Activated CD4-positive, alpha-beta T cell treated with anti-CD3 and anti-CD28 coated beads for 36 hours (primary cell): Measurements from ENCODE around the gene ZNF555. TPM values are rescaled to one million over a fixed set of nuclear protein-coding genes. Genes with fewer than 3 reads are reported as not detected.
A peak's percentile ranks its signal among the peaks of the same experiment; 100 is the strongest.
"Not testable (repeated sequence)": the region's sequence is repeated elsewhere in the genome, so short reads cannot be mapped to it uniquely, and the experiment has no call there.

Source experiments
- ATAC-seq: fragments of 200-7000 bp; cut with Tn5 transposase; one replicate; pipeline ENCODE4 v1.10.0; 2021; ENCODE audit warnings: mild to moderate bottlenecking, moderate library complexity
- CTCF ChIA-PET: fragments of 350-600 bp; sonication (Branson Sonifier 250); formaldehyde crosslinking; loops from one replicate; lab custom pipeline; 2021; ENCODE audit warnings: antibody characterized with exemption; lab: Charles Lee
- POLR2A ChIA-PET: fragments of 350-600 bp; sonication (Branson Sonifier 250); formaldehyde crosslinking; loops from one replicate; lab custom pipeline; 2021; ENCODE audit warnings: antibody characterized with exemption, inconsistent platforms; lab: Charles Lee
- DNase-seq: peaks from one replicate; pipeline ENCODE4 v3.0.0-alpha.2; 2020
- H3K27ac Mint-ChIP-seq: one replicate; pipeline ENCODE4 v1.8.0; 2021; ENCODE audit warnings: mixed read lengths
- H3K27me3 Mint-ChIP-seq: one replicate; pipeline ENCODE4 v1.8.0; 2021; ENCODE audit warnings: mixed read lengths
- H3K36me3 Mint-ChIP-seq: one replicate; pipeline ENCODE4 v1.8.0; 2021; ENCODE audit warnings: low read depth, mixed read lengths
- H3K4me1 Mint-ChIP-seq: one replicate; pipeline ENCODE4 v1.8.0; 2021; ENCODE audit warnings: mixed read lengths
- H3K4me3 Mint-ChIP-seq: one replicate; pipeline ENCODE4 v1.8.0; 2021; ENCODE audit warnings: mild to moderate bottlenecking, moderate library complexity, mixed read lengths
- H3K9me3 Mint-ChIP-seq: one replicate; pipeline ENCODE4 v1.8.0; 2021; ENCODE audit warnings: low read depth, mixed read lengths
- intact Hi-C, 2 experiments: fragments of 100-400 bp; cut with DNase I in 1 of 2; cut with micrococcal nuclease in 1 of 2; formaldehyde crosslinking; loops; one replicate each; pipeline versions ENCODE4 v1.14.2 to v1.15.1; 2022 to 2024; cut with DNase I, micrococcal nuclease
- total RNA-seq, 2 experiments: library from RNA; stranded (reverse); gene quantifications; one replicate each; pipeline ENCODE4 v1.2.3, GENCODE V29; 2021

The ZNF555 gene
- total RNA-seq, 2 experiments from 2014 or later: 1.9 TPM

- no peak overlapping the region for H3K4me3 Mint-ChIP-seq
- H3K27me3 Mint-ChIP-seq: no peaks in the 10 kb centered on the region
- H3K9me3 Mint-ChIP-seq: peaks cover 36% of the 10 kb centered on the region
- peaks cover 43% of the 10 kb centered on the region for H3K36me3 Mint-ChIP-seq
- peaks cover 22% of the 10 kb centered on the region for H3K4me1 Mint-ChIP-seq
- CTCF ChIA-PET: interaction anchor here (1.8 kb wide), 1 partner anchor 220 kb away, joined by 4 read pairs; no protein-coding TSS in a partner anchor
- peak; percentile 39 for ATAC-seq
- intact Hi-C loops: no loop called here
- POLR2A ChIA-PET: interaction anchor here (0.6 to 0.7 kb wide), 2 partner anchors 15 to 208 kb away, joined by 3 to 9 read pairs; partner anchors contain the start of gene ZNF555
- peak overlapping the region; percentile 82 for H3K27ac Mint-ChIP-seq
- no peak for DNase-seq
Measured at GRCh38 chr19:2856457-2857050, 15.3 kb downstream of the ZNF555 start.

- Mint-ChIP-seq H3K36me3 (peaks cover 20% of the 10 kb centered on the region), H3K4me3 (no peak overlapping the region), H3K4me1 (peaks cover 22% of the 10 kb centered on the region), H3K9me3 (peaks cover 16% of the 10 kb centered on the region), H3K27me3 (no peaks in the 10 kb centered on the region), H3K27ac (no peak overlapping the region)
- no peak for ATAC-seq
- DNase-seq: no peak
- CTCF ChIA-PET: interaction anchor here (0.7 to 1.5 kb wide), 4 partner anchors 26 to 211 kb away, joined by 3 to 5 read pairs (median 4); no protein-coding TSS in a partner anchor
- POLR2A ChIA-PET: no interaction called here
- intact Hi-C loops: no loop called here
Measured at GRCh38 chr19:2858864-2859263, 17.6 kb downstream of the ZNF555 start.

- Mint-ChIP-seq H3K36me3 (no peaks in the 10 kb centered on the region), H3K4me1 (no peaks in the 10 kb centered on the region), H3K9me3 (no peaks in the 10 kb centered on the region), H3K27me3 (peaks cover 5% of the 10 kb centered on the region), H3K4me3 (no peak overlapping the region), H3K27ac (no peak overlapping the region)
- DNase-seq: no peak
- intact Hi-C loops: no loop called here
- ChIA-PET CTCF (interaction anchor here (0.6 to 0.7 kb wide), 3 partner anchors 211 to 565 kb away, joined by 3 to 5 read pairs (median 3); no protein-coding TSS in a partner anchor), POLR2A (no interaction called here)
- ATAC-seq: no peak
Measured at GRCh38 chr19:2863816-2864215, 22.5 kb downstream of the ZNF555 start.

- H3K4me1 Mint-ChIP-seq: no peaks in the 10 kb centered on the region
- H3K36me3 Mint-ChIP-seq: no peaks in the 10 kb centered on the region
- intact Hi-C loops: no loop called here
- no peak for ATAC-seq
- no peak for DNase-seq
- ChIA-PET CTCF (interaction anchor here (0.6 kb wide), 1 partner anchor 231 kb away, joined by 3 read pairs; no protein-coding TSS in a partner anchor), POLR2A (no interaction called here)
- H3K4me3 Mint-ChIP-seq: no peak overlapping the region
- H3K27ac Mint-ChIP-seq: no peak overlapping the region
- no peaks in the 10 kb centered on the region for H3K9me3 Mint-ChIP-seq
- H3K27me3 Mint-ChIP-seq: peaks cover 5% of the 10 kb centered on the region
Measured at GRCh38 chr19:2865334-2866100, 24.2 kb downstream of the ZNF555 start.

- Mint-ChIP-seq H3K4me3 (no peak overlapping the region), H3K27me3 (peaks cover 5% of the 10 kb centered on the region), H3K9me3 (no peaks in the 10 kb centered on the region), H3K27ac (no peak overlapping the region), H3K4me1 (no peaks in the 10 kb centered on the region), H3K36me3 (no peaks in the 10 kb centered on the region)
- DNase-seq (no peak), ATAC-seq (no peak)
- ChIA-PET POLR2A (no interaction called here), CTCF (interaction anchor here (0.6 to 1.0 kb wide), 4 partner anchors 25 to 213 kb away, joined by 3 to 4 read pairs (median 3); partner anchors contain the start of gene ZNF555)
- intact Hi-C loops: no loop called here
Measured at GRCh38 chr19:2866495-2867024, 25.3 kb downstream of the ZNF555 start.

- H3K9me3 Mint-ChIP-seq: no peaks in the 10 kb centered on the region
- peak; percentile 34 for DNase-seq
- intact Hi-C loops: no loop called here
- no peaks in the 10 kb centered on the region for H3K36me3 Mint-ChIP-seq
- H3K4me3 Mint-ChIP-seq: no peak within 1 kb of the TSS
- ChIA-PET POLR2A (no interaction called here), CTCF (interaction anchor here (0.6 to 1.0 kb wide), 4 partner anchors 26 to 214 kb away, joined by 3 to 4 read pairs (median 3); partner anchors contain the start of gene ZNF555)
- no peaks in the 10 kb centered on the region for H3K4me1 Mint-ChIP-seq
- H3K27me3 Mint-ChIP-seq: peaks cover 5% of the 10 kb centered on the region
- no peak within 1 kb of the TSS for H3K27ac Mint-ChIP-seq
- peak; percentile 73 for ATAC-seq
Measured at GRCh38 chr19:2867025-2867991, 26.0 kb downstream of the ZNF555 start, which contains the start of gene ZNF556. Gene ZNF556 (plus strand): TSS chr19:2867335. CDS start chr19:2867422, 87 bp downstream.

- peaks cover 5% of the 10 kb centered on the region for H3K27me3 Mint-ChIP-seq
- no peak for DNase-seq
- ChIA-PET POLR2A (no interaction called here), CTCF (interaction anchor here (3.8 kb wide), 1 partner anchor 222 kb away, joined by 11 read pairs; no protein-coding TSS in a partner anchor)
- H3K4me1 Mint-ChIP-seq: no peaks in the 10 kb centered on the region
- no peaks in the 10 kb centered on the region for H3K9me3 Mint-ChIP-seq
- no peak for ATAC-seq
- intact Hi-C loops: loop anchor here in 1 of 2 experiments (5.0 kb wide), 1 partner anchor 47 kb away; no protein-coding TSS in a partner anchor
- no peak overlapping the region for H3K27ac Mint-ChIP-seq
- no peak overlapping the region for H3K4me3 Mint-ChIP-seq
- H3K36me3 Mint-ChIP-seq: no peaks in the 10 kb centered on the region
Measured at GRCh38 chr19:2869618-2870017, 28.3 kb downstream of the ZNF555 start.

- POLR2A ChIA-PET, H3K36me3 Mint-ChIP-seq, H3K4me1 Mint-ChIP-seq, H3K4me3 Mint-ChIP-seq, H3K9me3 Mint-ChIP-seq, DNase-seq, ATAC-seq, H3K27ac Mint-ChIP-seq, H3K27me3 Mint-ChIP-seq: not testable (repeated sequence)
- CTCF ChIA-PET: interaction anchor here (1.0 kb wide), 1 partner anchor 15 kb away, joined by 3 read pairs; no protein-coding TSS in a partner anchor
- intact Hi-C loops: loop anchor here (1.0 to 5.0 kb wide), 3 partner anchors 50 to 224 kb away; no protein-coding TSS in a partner anchor
Measured at GRCh38 chr19:2872175-2872574, 30.9 kb downstream of the ZNF555 start.

GRCh38 chr19:2877398-2878331 is 36.4 kb downstream of the ZNF555 start:
- POLR2A ChIA-PET: no interaction called here
- H3K4me1 Mint-ChIP-seq: no peaks in the 10 kb centered on the region

More at GRCh38 chr19:2877398-2878331, 36.4 kb downstream of the ZNF555 start:
- ATAC-seq: no peak
- H3K27me3 Mint-ChIP-seq: no peaks in the 10 kb centered on the region
- H3K9me3 Mint-ChIP-seq: peaks cover 12% of the 10 kb centered on the region
- intact Hi-C loops: no loop called here
- no peak for DNase-seq
- H3K27ac Mint-ChIP-seq: no peak overlapping the region
- CTCF ChIA-PET: no interaction called here
- H3K36me3 Mint-ChIP-seq: peaks cover 13% of the 10 kb centered on the region
- no peak overlapping the region for H3K4me3 Mint-ChIP-seq
